ENCODE data around the gene ALDOB.
A peak's percentile ranks its signal among the peaks of the same experiment; 100 is the strongest.

ALDOB gene

GRCh38 chr9:101376111-101376848, 59.3 kb downstream of the ALDOB start:
- H3K36me3 Mint-ChIP-seq (ENCODE audit: low read depth): no peaks in the 10 kb centered on the region
- TF ChIP-seq, protein P1, sequence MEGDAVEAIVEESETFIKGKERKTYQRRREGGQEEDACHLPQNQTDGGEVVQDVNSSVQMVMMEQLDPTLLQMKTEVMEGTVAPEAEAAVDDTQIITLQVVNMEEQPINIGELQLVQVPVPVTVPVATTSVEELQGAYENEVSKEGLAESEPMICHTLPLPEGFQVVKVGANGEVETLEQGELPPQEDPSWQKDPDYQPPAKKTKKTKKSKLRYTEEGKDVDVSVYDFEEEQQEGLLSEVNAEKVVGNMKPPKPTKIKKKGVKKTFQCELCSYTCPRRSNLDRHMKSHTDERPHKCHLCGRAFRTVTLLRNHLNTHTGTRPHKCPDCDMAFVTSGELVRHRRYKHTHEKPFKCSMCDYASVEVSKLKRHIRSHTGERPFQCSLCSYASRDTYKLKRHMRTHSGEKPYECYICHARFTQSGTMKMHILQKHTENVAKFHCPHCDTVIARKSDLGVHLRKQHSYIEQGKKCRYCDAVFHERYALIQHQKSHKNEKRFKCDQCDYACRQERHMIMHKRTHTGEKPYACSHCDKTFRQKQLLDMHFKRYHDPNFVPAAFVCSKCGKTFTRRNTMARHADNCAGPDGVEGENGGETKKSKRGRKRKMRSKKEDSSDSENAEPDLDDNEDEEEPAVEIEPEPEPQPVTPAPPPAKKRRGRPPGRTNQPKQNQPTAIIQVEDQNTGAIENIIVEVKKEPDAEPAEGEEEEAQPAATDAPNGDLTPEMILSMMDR (IDR thresholded peaks at IDR 0.05; ENCODE audit: unreplicated experiment in 3 of 3): no peak
- peaks cover 20% of the 10 kb centered on the region for H3K4me1 Mint-ChIP-seq

GRCh38 chr9:101375546-101375945, 60.0 kb downstream of the ALDOB start:
- no peak overlapping the region for H3K4me3 Mint-ChIP-seq
- peaks cover 25% of the 10 kb centered on the region for H3K9me3 Mint-ChIP-seq
- peaks cover 20% of the 10 kb centered on the region for H3K4me1 Mint-ChIP-seq
- H3K27ac Mint-ChIP-seq: peak overlapping the region in 1 of 3 experiments; percentile 26
- no peaks in the 10 kb centered on the region for H3K36me3 Mint-ChIP-seq (ENCODE audit: low read depth)
- TF ChIP-seq, protein P1 (IDR thresholded peaks at IDR 0.05; ENCODE audit: unreplicated experiment in 3 of 3): no peak
- no peaks in the 10 kb centered on the region for H3K27me3 Mint-ChIP-seq (ENCODE audit: low read depth)

More at GRCh38 chr9:101376111-101376848, 59.3 kb downstream of the ALDOB start:
- H3K27me3 Mint-ChIP-seq (ENCODE audit: low read depth): no peaks in the 10 kb centered on the region
- peaks cover 25% of the 10 kb centered on the region for H3K9me3 Mint-ChIP-seq
- no peak overlapping the region for H3K4me3 Mint-ChIP-seq
- peak overlapping the region in 2 of 3 experiments; percentile 26 to 59 for H3K27ac Mint-ChIP-seq

GRCh38 chr9:101372327-101373118, 63.1 kb downstream of the ALDOB start:
- H3K4me3 Mint-ChIP-seq: no peak overlapping the region
- H3K36me3 Mint-ChIP-seq (ENCODE audit: low read depth): no peaks in the 10 kb centered on the region
- peaks cover 20% of the 10 kb centered on the region for H3K4me1 Mint-ChIP-seq
- H3K27me3 Mint-ChIP-seq (ENCODE audit: low read depth): no peaks in the 10 kb centered on the region
- H3K9me3 Mint-ChIP-seq: peaks cover 11% of the 10 kb centered on the region
- TF ChIP-seq, protein P1 (IDR thresholded peaks at IDR 0.05; ENCODE audit: unreplicated experiment in 3 of 3): no peak
- peak overlapping the region; percentile 38 to 64 (median 49) for H3K27ac Mint-ChIP-seq

GRCh38 chr9:101371813-101372212, 63.8 kb downstream of the ALDOB start:
- Mint-ChIP-seq H3K4me3 (no peak overlapping the region), H3K27ac (no peak overlapping the region), H3K4me1 (peaks cover 20% of the 10 kb centered on the region), H3K9me3 (peaks cover 5% of the 10 kb centered on the region), H3K27me3 (ENCODE audit: low read depth) (no peaks in the 10 kb centered on the region), H3K36me3 (ENCODE audit: low read depth) (no peaks in the 10 kb centered on the region)
- TF ChIP-seq, protein P1 (IDR thresholded peaks at IDR 0.05; ENCODE audit: unreplicated experiment in 3 of 3): no peak
